Mesodermal cell (in vitro differentiated cells): ENCODE measurements around the gene IFNA13.

ENCODE experiments used
- H3K27ac ChIP-seq: 2 replicates; pipeline ENCODE4 v1.7.0; 2013; ENCODE audit warnings: mild to moderate bottlenecking, low read depth, low read length, moderate library complexity; ENCODE audit not compliant: severe bottlenecking
- H3K36me3 ChIP-seq: 2 replicates; pipeline ENCODE4 v1.7.1; 2013; ENCODE audit warnings: mild to moderate bottlenecking, low read length, moderate library complexity; ENCODE audit not compliant: control insufficient read depth, insufficient read depth
- H3K4me1 ChIP-seq: one replicate; pipeline ENCODE4 v1.7.1; 2013; ENCODE audit warnings: mild to moderate bottlenecking, low read length; ENCODE audit not compliant: insufficient read depth, control insufficient read depth, poor library complexity, severe bottlenecking
- H3K4me3 ChIP-seq: 2 replicates; pipeline ENCODE4 v1.7.0; 2013; ENCODE audit warnings: low read length, control low read depth, mild to moderate bottlenecking; ENCODE audit not compliant: insufficient read depth, poor library complexity, severe bottlenecking; ENCODE audit errors: extremely low read depth
- H3K9me3 ChIP-seq: 2 replicates; pipeline ENCODE4 v1.7.1; 2013; ENCODE audit warnings: mild to moderate bottlenecking, low read length, moderate library complexity; ENCODE audit not compliant: control insufficient read depth
- WGBS, 2 experiments: methylation state at CpG; one replicate each; pipeline ENCODE4 v1.1.5; 2013; ENCODE audit warnings: missing lambda C conversion rate in 2 of 2; ENCODE audit not compliant: insufficient coverage in 2 of 2; 5-methylcytosine and 5-hydroxymethylcytosine counted together

The IFNA13 gene

DNA sequence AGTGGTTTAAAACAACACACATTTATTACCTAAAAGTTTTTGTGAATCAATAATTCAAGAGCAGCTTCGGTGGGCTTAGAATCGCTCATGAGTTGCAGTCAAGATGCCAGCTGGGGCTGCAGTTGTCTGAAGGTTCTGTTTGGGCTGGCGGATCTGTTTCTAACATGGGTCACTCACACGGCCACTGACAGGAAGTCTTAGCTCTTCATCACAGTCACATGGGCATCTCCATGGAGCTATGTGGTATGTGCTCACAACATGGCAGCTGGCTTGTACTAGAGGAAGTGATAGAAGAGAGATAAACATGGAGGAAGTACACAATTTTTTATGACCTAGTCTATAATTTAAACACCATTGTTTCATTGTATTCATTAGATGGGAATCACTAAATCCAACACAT lies 43.8 kb downstream of the IFNA13 start:
- Histone ChIP-seq H3K9me3 (no peaks in the 10 kb centered on the region), H3K4me1 (no peaks in the 10 kb centered on the region), H3K36me3 (peaks cover 40% of the 10 kb centered on the region), H3K4me3 (no peak overlapping the region), H3K27ac (no peak overlapping the region)
- WGBS, 2 experiments: 94 to 96% methylated on average over 3 to 4 of the region's 4 CpGs

GRCh38 chr9:21322911-21323461 lies 44.9 kb downstream of the IFNA13 start:
- no peaks in the 10 kb centered on the region for H3K9me3 ChIP-seq
- H3K36me3 ChIP-seq: peaks cover 40% of the 10 kb centered on the region
- WGBS, 2 experiments: 91 to 93% methylated on average over 5 of the region's 5 CpGs
- H3K27ac ChIP-seq: no peak overlapping the region
- no peaks in the 10 kb centered on the region for H3K4me1 ChIP-seq
- H3K4me3 ChIP-seq: no peak overlapping the region

GRCh38 chr9:21320465-21320864 lies 47.4 kb downstream of the IFNA13 start:
- Histone ChIP-seq H3K4me3 (no peak overlapping the region), H3K9me3 (no peaks in the 10 kb centered on the region), H3K27ac (no peak overlapping the region), H3K4me1 (no peaks in the 10 kb centered on the region), H3K36me3 (peaks cover 33% of the 10 kb centered on the region)
- WGBS, 2 experiments: 79% methylated on average over 2 of the region's 2 CpGs; no CpG with 5 or more reads in 1 of the 2 experiments

GRCh38 chr9:21317956-21318923 lies 49.6 kb downstream of the IFNA13 start:
- Histone ChIP-seq H3K4me3 (no peak overlapping the region), H3K9me3 (no peaks in the 10 kb centered on the region), H3K27ac (no peak overlapping the region), H3K4me1 (no peaks in the 10 kb centered on the region), H3K36me3 (peaks cover 13% of the 10 kb centered on the region)
- 0 to 33% methylated on average over 1 of the region's 7 CpGs for WGBS, 2 experiments
